GM18873 (cell line): Measurements from ENCODE around the gene CLRN3.

Source experiments
- ATAC-seq: cut with Tn5 transposase; IDR thresholded peaks from one replicate; pipeline ENCODE4 v1.9.1; 2021; ENCODE audit warnings: mild to moderate bottlenecking, moderate library complexity, moderate number of reproducible peaks; ENCODE audit not compliant: unreplicated experiment, low FRiP score

Gene CLRN3

GRCh38 chr10:127853868-127854768 is 38.6 kb downstream of the CLRN3 start:
- peak; percentile 47 for ATAC-seq

GRCh38 chr10:127852456-127852855 is 40.3 kb downstream of the CLRN3 start:
- no peak for ATAC-seq

- no peak for ATAC-seq
These were observed 41.0 kb downstream of the CLRN3 start for GRCh38 chr10:127851661-127852194.

GRCh38 chr10:127850944-127851343 is 41.8 kb downstream of the CLRN3 start:
- ATAC-seq, result no peak

- no peak for ATAC-seq
These were observed 42.8 kb downstream of the CLRN3 start for GRCh38 chr10:127849921-127850320.

DNA sequence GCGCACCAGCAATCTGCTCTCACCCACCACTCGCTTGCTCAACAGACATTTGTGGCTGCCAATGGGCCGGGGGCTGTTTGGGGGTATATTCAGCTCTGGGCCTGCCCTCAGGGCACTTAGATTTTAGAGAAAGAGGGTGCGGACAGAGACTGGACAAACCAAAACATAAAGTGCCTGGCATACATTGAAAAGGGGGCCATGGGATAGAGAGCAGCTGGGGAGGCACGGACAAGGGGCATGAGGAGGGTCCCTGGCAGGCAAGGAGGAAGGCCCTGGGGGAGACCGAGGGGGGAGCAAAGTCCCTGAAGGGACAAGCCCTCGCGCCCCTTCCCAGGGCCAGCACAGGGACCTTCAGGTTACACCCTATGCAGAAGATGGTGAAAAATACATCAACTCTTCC is 43.5 kb downstream of the CLRN3 start:
- ATAC-seq, result no peak

GRCh38 chr10:127848226-127848625 is 44.5 kb downstream of the CLRN3 start:
- ATAC-seq, result no peak

DNA sequence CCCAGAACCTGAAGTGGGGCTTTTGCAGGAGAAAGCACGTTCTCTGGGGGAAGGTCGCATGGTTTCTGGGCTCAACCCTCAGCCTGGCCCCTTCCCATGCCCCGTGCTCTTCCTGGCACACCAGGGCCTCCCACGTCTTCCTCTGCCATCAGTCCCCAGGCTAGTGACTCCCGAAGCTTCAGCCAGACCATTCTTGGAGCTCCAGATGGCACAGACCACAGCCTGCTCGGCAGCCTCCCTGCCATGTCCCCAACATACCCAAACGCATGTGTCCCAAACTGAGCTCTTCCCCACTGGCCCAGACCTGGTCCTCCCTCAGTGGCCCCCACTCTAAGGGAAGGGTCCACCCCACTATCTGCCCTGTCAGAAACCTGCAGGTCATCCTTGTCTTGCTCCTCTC is 47.0 kb downstream of the CLRN3 start:
- no peak for ATAC-seq

- ATAC-seq, result no peak
These were observed 51.9 kb downstream of the CLRN3 start for GRCh38 chr10:127840884-127841283.

- ATAC-seq, result no peak
These were observed 55.8 kb downstream of the CLRN3 start for GRCh38 chr10:127836966-127837365.

- no peak for ATAC-seq
These were observed 56.6 kb downstream of the CLRN3 start for GRCh38 chr10:127836176-127836575.

- ATAC-seq, result no peak
These were observed 58.0 kb downstream of the CLRN3 start for GRCh38 chr10:127834791-127835190.

DNA sequence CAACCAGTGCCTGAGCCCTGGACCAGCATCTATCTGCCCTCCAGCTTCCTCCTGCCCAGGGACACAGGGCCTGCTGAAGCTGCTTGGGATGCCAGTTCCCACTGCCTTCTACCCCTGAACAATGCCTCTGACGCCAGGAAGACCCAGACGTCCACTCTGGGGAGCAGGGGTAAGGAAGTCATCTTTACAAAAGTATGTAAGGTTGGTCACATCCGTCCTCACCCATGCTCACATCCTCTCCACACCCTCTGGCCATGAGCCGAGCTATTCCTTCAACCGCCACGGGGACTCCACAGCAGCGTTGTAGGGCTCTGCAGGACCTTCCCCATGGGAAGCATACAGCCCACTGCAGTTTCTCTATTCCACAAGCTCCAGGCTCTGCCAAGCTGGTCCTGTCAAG is 58.5 kb downstream of the CLRN3 start:
- ATAC-seq, result no peak

GRCh38 chr10:127833804-127834203 is 58.9 kb downstream of the CLRN3 start:
- no peak for ATAC-seq

- no peak for ATAC-seq
These were observed 60.2 kb downstream of the CLRN3 start for GRCh38 chr10:127832501-127832900.

DNA sequence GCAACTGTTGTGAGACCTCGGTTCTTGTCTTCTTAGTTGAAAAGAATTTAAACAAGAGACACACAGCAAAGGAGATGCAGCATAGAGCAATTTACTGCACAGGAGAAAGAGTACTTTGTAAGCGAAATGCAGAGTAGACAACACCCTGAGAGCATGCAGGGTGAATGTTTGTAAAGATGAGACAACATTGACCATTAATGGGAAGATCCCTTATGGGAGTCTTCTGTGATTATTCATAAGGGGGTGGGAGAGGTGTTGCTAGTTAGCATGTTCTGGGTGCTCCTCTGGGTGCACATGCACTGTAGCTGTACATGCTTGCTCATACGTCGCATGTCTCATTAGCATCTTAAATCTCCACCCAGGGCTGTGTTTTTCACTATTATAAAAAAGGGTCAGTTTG is 62.3 kb downstream of the CLRN3 start:
- no peak for ATAC-seq
